HG02642 (cell line): ENCODE measurements around the gene MAGEA4.
"Not testable (repeated sequence)": the region's sequence is repeated elsewhere in the genome, so short reads cannot be mapped to it uniquely, and the experiment has no call there.

Experiments
- ATAC-seq: cut with Tn5 transposase; IDR thresholded peaks from one replicate; pipeline ENCODE4 v1.9.1; 2021; ENCODE audit warnings: mild to moderate bottlenecking; ENCODE audit not compliant: unreplicated experiment, poor library complexity

Gene MAGEA4, protein sequence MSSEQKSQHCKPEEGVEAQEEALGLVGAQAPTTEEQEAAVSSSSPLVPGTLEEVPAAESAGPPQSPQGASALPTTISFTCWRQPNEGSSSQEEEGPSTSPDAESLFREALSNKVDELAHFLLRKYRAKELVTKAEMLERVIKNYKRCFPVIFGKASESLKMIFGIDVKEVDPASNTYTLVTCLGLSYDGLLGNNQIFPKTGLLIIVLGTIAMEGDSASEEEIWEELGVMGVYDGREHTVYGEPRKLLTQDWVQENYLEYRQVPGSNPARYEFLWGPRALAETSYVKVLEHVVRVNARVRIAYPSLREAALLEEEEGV

DNA sequence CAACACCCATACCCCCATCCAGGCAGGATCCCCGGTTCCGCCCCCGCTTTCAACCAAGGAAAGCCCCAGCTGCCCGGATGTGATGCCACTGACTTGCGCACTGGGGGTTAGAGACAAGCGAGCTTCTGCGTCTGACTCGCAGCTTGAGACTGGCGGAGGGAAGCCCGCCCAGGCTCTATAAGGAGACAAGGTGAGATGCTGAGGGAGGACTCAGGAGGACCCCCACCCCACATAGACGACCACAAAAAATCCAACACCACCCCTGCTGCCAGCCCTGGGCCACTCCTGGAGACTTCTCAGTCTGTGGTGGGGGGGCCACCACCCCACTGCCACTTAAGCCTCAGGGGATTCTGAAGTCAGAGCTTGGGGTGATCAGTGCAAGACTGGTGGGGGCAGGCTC lies at the start of gene MAGEA4:
MAGEA4 (plus strand) TSS at position 110 of the 400 bp plus-strand sequence. CDS start 10,776 bp downstream, outside the sequence.
- no peak for ATAC-seq

DNA sequence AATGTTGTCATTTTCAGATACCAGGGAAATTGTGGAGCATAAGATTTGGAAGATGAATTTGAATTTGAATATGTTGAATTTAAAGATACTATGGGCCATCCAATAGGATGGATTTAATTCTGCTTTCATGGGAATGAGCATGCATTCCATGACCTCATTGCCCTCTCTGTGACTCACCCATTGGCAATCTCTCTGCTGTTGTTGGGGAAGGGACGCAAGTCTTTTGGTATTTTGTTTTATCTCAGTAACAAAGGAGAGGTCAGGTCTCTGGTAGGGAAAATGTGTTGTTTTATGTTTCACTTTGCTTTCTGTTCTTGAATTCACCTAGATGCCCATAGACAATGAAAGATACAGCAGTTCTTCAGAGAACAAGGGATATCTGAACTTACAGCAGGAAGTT lies 42.1 kb upstream of the MAGEA4 start:
- ATAC-seq: no peak

DNA sequence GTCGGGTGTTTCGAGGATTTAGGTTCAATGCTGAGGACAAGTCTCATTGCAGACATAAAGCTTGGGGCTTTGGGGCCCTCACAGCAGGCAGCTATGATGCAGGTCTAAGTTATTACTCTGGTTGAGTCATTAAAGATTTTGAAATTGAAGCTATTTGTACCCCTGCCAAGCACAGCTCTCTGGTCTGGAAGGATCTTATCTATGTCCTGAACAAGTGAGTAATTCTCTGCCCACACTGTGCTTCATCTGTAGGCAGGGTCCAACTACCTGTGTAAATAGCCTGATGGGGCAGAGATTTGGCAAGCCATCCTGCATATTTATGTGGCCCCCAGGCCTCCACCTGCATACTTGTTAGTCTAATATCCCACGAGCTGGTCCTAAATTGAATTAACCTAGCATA lies 41.4 kb upstream of the MAGEA4 start:
- ATAC-seq: no peak

DNA sequence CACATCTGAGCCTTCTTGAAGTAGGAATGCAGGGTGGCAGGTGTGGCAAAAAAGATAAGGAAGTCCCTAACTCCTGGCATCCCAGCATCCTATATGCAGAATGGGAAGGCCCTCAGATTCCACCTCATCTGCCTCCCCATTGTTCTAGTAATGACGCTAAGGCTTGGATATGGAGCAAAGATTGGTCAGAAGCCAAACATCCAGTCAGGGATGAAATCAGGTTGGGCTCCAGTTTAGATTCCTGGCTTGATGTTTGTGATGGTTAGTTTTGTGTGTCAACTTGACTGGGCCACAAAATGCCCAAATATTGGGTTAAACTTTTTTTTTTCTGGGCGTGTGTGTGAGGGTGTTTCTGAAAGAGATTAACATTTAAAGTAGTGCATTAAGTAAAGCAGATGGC lies 39.6 kb upstream of the MAGEA4 start:
- no peak for ATAC-seq

DNA sequence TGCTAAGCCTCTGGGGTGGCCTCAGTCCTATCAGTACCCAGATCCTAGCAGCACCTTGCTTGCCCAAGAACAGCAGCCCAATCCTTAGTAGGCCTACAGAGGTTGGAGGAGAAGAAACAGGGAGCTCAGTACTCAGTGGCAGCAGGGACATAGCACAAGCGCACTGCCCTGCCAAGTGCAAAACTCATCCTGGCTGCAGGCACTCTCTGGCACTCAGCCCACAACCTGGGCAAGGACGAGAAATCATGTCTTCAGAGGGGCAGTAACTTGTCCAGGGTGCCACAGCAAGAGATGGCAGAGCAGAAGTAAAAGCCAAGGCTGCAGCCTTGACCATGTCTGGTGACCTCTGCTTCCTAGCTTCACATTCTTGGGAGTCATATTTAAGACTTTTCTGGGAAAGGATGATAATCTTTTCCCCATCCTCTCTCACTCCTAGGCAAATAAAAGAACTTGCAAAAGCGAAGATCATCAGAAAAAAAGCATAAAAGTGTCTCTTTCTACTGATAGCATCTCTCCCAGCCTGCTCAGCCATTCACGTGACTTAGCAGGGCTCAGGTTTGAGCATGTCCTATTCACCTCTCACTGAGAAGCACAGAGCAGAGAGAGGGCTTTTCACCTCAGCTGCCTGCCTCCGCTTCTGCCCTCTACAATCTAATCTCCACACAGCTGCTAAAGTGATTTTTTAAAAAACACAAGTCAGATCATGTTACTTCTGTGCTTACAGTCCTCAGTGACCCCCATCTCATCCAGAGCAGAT lies 37.2 kb upstream of the MAGEA4 start:
- no peak for ATAC-seq

DNA sequence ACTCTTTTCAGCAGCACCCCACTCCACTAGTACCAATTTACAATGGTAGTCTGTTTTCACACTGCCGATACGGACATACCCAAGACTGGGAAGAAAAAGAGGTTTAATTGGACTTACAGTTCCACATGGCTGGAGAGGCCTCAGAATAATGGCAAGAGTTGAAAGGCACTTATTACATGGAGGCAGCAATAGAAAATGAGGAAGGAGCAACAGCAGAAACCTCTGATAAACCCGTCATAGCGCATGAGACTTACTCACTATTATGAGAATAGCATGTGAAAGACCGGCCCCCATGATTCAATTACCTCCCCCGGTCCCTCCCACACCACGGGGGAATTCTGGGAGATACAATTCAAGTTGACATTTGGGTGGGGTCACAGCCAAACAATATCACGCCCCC lies 34.1 kb upstream of the MAGEA4 start:
- no peak for ATAC-seq

DNA sequence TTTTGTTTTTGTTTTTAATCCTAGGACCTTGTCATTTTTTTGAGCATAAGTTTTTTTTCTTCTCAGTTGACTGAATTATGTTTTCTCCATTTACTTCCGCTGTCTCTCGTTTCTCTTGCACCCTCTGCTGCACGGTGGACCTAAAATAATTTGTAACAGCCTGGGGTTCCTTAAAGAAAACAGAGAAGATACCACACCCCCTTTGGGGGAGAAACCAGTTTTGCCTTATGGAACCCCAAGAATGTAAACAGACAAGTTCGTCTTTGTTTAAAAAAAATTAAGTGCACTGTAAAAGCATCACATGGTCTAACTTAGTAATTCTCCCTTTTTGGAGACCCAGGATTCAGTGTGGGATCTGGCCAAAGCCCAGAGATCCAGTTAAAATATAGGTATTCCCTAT lies 32.8 kb upstream of the MAGEA4 start:
- ATAC-seq: no peak

DNA sequence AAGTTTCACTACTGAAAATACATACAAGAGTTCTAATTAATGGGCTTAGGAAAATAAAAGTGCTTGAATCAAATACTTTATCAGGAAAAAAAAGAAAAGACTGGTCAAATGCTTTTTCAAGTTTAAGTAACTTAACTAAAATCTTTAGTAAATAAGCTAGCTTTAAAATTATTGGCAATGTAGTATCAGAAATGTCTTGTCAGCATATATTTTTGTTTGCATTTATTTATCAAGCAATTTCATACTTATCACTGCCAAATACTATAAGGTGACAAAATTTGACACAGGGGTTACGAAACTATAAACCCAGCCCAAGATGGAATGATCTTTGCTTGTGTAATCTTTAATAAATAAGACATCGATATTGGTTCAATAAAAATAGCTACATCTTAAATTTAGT lies 31.8 kb upstream of the MAGEA4 start:
- ATAC-seq: no peak

DNA sequence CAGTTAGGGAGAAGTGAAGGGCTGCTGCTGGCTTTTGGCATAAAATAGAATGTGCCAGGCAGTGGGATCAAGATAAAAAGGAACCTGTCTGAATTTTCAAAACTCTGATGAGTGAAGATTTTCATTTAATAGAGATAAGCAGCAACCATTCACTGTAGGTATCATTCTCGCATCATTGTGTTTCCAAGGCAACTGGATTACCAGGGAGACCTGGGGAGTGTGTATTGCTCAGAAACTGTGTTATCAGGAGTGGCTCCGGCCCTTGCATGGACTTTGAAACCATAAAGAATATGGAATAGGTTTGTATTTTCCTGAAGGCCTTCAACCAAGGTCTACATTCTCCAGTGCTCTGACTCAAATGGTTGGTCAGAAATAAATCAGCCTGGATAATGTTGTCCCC lies 23.3 kb upstream of the MAGEA4 start:
- ATAC-seq: no peak

DNA sequence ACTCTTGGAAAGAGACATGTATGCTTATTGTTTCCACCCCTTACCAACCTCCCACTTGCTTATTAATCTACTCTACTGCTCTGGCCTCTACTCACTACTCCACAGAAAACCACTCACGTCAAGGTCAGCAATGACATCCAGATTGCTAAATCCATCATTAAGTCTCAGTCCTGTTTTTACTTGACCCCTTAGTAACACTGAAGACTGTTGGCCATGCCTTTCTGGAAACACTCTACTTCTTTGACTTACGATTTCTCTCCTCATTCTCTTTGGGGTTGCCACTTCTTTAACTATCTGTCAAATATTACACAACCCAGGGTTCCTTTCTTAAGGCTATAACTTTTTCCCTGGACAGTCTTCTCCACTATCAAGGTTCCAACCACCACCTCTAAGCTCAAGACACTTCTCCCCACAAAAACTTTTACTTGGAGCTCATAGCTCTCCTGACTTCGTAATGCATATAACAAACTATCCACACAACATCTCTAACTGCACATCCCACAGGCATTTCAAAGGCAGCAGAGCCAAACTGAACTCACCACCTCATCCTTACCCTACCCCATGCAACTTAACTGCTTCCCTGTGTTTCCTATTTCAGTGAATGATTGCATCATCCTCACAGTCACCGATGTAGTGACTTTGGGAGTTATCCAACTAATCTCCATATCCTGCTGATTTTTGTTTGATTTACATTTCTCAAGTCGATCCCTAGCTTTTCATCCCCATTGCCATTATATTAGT lies 15.8 kb upstream of the MAGEA4 start:
- no peak for ATAC-seq

DNA sequence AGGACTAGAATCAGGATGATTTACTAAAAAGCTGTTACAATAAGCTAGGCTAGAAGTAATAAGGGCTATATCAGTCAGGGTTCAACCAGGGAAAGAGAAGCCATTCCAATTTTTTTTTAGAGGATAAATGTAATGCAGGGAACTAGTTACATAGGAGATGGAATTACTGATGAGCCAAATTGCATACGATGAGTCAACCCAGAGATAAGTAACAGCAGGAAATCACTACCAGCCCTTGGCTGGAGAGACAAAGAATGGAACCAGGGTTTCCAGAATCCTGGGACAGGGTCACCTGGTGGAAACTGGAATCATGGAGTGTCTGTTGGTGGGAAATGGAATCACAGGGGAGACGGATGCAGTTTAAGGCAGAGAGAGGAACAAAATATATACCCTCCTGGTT lies 13.1 kb upstream of the MAGEA4 start:
- ATAC-seq: no peak

DNA sequence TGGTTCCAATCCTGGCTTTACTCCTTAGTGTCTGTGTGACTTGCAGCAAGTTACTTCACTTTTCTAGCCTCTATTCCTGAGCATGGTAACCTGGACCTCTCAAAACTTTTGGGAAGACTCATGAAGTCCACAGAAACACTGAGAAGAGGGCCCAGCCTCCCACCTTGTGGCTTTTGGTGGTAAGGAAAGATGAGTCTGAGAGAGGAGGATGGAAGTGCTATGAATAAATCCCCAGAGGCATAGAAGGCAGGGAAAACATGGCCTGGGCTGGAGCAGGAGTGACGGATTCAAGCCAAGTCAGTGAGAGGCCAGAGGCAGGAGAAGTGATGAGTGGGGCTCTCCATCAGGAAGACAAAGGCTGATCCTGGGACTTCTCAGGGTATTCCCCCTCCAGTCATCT lies 10.9 kb upstream of the MAGEA4 start:
- no peak for ATAC-seq

DNA sequence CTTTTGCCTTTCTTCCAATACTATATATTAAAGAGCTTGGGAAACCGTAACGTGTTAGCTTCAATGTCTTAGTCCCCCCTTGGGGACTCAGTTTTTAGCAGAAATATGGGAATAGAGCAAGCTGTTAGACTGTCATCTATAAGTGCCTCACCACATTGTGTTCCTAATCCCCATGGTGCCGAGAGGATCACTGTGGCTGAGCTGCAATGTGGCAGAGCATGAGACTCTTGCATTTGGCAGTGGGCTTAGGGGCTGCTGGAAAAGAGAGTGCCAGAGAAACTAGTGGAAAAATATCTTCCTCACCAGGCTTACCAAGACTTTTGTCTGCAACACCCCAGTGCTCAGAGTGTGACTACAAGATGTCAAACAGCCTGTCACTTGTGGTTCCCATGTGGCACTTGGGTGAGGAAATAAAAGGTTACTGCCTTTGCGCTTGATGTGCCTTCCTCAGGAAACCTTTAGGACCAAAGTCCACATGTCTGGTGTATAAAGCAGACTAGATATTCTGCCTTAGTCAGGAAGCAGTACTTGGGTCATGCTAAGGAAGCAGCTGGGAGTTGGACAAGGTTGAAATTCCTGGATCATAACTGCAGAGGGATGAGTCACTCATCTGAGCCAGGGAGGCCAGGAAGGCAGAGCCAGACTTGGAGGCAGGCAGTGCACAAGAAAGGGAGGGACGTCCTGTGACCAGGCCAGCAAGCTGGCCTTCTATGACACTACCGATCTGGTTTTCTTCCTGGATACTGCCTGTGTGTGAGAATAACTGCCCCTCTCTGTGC lies 9.7 kb upstream of the MAGEA4 start:
- no peak for ATAC-seq

DNA sequence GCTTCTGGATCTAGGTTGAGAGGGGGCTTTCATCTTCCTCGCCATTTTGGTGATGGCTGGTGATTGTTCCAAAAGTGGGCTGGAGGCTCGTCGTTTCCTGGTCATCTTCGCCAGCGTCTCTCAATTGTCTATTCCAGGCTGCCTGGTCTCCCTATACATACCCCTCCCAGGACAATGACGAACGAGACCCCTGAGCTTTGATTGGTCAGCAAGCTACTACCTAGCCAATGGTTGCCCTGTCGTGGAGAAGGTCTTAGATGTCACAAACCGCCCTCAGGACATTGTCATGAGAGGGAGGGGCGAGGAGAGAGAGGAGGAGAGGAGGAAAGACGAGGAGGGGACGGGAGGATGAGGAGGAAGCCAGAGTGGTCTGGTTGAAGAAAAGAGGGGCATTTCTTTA lies 7.7 kb upstream of the MAGEA4 start:
- ATAC-seq: no peak

DNA sequence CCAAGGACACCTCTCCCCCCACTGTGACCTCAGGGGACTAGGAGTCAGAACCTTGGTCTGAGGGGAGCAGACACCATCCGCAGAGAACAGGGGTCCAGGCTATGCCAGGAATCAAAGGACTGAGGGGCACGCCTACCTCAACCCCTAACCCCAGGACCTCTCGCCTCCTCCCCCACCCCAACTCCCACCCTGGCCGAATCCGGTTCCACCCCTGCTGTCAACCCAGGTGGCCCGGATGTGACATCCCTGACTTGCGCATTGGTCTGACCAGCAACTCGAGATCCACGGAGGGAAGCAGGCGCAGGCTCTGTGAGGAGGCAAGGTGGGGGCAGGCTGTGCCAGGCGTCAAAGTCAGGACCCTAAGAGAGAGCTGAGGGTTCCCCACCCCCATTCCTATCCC lies 468 bp upstream of the MAGEA4 start:
- no peak for ATAC-seq

DNA sequence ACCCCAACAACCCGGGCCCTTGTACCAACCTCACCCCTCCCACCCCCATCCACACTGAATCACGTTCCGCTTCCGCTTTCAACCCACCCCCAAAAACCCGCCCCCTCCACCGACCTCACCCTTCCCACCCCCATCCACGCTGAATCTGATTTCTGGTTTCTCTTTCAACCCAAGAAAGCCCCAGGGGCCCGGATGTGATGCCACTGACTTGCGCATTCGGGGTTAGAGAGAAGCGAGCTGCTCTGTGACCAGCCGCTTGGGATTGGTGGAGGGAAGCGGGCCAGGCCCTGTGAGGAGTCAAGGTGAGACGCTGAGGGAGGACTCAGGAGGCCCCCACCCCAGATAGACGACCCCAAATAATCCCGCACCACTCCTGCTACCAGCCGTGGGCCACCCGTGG lies 6.0 kb downstream of the MAGEA4 start:
- ATAC-seq: not testable (repeated sequence)

DNA sequence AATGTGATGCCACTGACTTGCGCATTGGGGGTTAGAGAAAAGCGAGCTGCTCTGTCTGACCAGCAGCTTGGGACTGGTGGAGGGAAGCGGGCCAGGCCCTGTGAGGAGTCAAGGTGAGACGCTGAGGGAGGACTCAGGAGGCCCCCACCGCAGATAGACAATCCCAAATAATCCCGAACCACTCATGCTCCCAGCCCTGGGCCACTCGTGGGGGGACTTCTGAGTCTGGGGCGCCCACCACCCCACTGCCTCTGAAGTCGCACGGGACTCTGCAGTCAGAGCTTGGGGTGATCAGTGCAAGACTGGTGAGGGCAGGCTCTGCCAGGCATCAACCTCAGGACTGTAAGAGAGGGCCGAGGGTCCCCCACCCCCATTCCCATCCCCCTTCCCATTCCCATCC lies 6.9 kb downstream of the MAGEA4 start:
- ATAC-seq: no peak

DNA sequence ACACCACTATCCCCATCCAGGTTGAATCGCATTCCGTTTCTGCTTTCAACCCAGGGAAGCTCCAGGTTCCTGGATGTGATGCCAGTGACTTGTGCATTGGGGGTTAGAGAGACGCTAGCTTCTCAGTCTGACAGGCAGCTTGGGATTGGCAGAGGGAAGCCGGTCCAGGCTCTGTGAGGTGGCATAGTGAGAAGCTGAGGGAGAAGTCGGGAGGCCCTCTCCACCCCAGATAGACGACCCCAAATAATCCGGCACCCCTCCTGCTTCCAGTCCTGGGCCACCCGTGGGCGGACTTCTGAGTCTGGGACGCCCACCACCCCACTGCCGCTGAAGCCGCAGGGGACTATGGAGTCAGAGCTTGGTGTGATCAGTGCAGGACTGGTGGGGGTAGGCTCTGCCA lies 7.4 kb downstream of the MAGEA4 start:
- ATAC-seq: no peak

DNA sequence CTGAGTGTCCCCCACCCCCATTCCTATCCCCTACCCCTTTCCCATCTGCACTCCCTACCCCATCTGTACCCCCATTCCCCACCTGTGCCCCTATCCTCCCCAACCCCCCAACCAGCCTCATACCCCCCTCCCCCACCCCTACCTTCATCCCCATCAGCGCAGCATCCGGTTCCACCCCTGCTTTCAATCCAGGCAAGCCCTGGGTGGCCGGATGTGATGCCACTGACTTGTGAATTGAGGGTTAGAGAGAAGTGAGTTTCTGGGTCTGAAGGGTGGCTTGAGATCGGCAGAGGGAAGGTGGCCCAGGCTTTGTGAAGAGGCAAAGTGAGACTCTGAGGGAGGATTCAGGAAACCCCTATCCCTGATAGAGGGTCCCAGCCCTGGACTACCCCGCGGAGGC lies 7.8 kb downstream of the MAGEA4 start:
- no peak for ATAC-seq

DNA sequence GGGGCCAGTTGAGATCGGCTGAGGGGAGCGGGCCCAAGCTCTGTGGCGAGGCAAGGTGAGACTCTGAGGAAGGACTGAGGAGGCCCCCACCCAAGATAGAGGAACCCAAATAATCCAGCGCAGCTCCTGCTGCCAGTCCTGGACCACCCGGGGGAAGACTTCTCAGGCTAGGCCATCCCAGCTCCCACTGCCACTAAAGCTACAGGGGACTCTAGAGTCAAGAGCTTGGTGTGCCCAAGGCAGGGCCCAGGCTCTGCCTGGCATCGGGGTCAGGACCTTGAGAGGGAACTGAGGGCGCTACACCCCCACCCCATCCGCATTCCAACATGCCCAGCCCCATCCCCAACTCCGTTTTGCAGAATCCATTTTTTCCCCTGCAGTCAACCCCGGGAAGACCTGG lies 8.6 kb downstream of the MAGEA4 start:
- no peak for ATAC-seq

DNA sequence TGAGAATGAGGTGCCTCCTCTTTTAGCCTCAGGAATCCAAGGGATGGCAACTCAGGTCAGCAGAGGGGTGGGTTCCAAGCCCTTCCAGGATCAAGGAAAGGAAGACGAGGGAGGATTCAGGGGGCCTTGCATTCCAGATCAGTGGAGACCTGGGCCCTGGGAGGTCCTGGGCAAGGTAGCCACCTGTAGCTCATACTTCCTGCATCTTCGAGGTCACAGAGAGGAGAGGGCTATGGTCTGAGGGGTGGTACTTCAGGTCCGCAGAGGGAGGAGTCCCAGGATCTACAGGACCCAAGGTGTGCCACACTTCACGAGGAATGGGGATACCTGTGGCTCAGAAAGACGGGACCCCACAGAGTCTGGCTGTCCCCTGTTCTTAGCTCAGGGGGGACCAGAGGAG lies 9.2 kb downstream of the MAGEA4 start:
- ATAC-seq: no peak
